Tibial nerve (tissue), 4 donors: ENCODE measurements around the gene BAIAP2L1. TPM values are rescaled to one million over a fixed set of nuclear protein-coding genes. Genes with fewer than 3 reads are reported as not detected.

Source experiments
- DNase-seq, 2 donors: peaks; one replicate each; pipeline ENCODE4 v3.0.0-alpha.2; 2019; ENCODE audit warnings: low spot score in 2 of 2
- H3K27ac ChIP-seq, 4 donors: fragments of 200-600 bp; sonication (generic) in 3 of 4; one replicate each; pipeline ENCODE4 v1.5.1; 2017 to 2019; ENCODE audit warnings: mild to moderate bottlenecking in 1 of 4
- H3K27me3 ChIP-seq, 2 donors: fragments of 200-600 bp; sonication (generic) in 1 of 2; one replicate each; pipeline versions ENCODE4 v1.5.1 to v1.6.0; 2017 to 2019
- H3K36me3 ChIP-seq, 3 donors: fragments of 200-600 bp; sonication (generic); one replicate each; pipeline ENCODE4 v1.5.1; 2018 to 2019
- H3K4me1 ChIP-seq, 4 donors: fragments of 200-600 bp; sonication (generic) in 3 of 4; one replicate each; pipeline ENCODE4 v1.5.1; 2017 to 2019
- H3K4me3 ChIP-seq, 4 donors: fragments of 200-600 bp; sonication (generic) in 3 of 4; one replicate each; pipeline ENCODE4 v1.5.1; 2017 to 2019; ENCODE audit warnings: mild to moderate bottlenecking in 1 of 4, moderate library complexity in 1 of 4
- H3K9me3 ChIP-seq, 4 donors: fragments of 200-600 bp; sonication (generic) in 3 of 4; one replicate each; pipeline ENCODE4 v1.5.1; 2017 to 2019
- EP300 ChIP-seq, 2 donors: sonication (generic); formaldehyde crosslinking; IDR thresholded peaks; one replicate each; pipeline ENCODE4 v1.6.1; 2017; ENCODE audit warnings: antibody characterized with exemption in 2 of 2, mild to moderate bottlenecking in 1 of 2
- POLR2A ChIP-seq, 2 donors: fragments of 450-650 bp; IDR thresholded peaks; one replicate each; pipeline ENCODE4 v1.6.1; 2017; ENCODE audit warnings: antibody characterized with exemption in 2 of 2, mild to moderate bottlenecking in 2 of 2, moderate library complexity in 2 of 2
- WGBS, 2 donors: methylation state at CpG; one replicate each; pipeline ENCODE4 v1.1.5; 2018; 5-methylcytosine and 5-hydroxymethylcytosine counted together
- total RNA-seq, 4 donors: library from RNA; depleted of rRNA; stranded (reverse); fragments of >200 nt; gene quantifications; one replicate each; pipeline ENCODE4 v1.1.0, GENCODE V29; 2016
- TF ChIP-seq, protein P1 (sequence below), 5 experiments: fragments of 200-600 bp in 3 of 5; fragments of 450-650 bp in 2 of 5; sonication (generic) in 3 of 5; IDR thresholded peaks; one replicate each; pipeline ENCODE4 v1.5.1; 2016 to 2019; ENCODE audit warnings: antibody characterized with exemption in 5 of 5, mild to moderate bottlenecking in 3 of 5, moderate library complexity in 2 of 5

Gene BAIAP2L1
- total RNA-seq, 4 donors from 2014 or later: 0.42 to 2.7 (median 1.7) TPM

DNA sequence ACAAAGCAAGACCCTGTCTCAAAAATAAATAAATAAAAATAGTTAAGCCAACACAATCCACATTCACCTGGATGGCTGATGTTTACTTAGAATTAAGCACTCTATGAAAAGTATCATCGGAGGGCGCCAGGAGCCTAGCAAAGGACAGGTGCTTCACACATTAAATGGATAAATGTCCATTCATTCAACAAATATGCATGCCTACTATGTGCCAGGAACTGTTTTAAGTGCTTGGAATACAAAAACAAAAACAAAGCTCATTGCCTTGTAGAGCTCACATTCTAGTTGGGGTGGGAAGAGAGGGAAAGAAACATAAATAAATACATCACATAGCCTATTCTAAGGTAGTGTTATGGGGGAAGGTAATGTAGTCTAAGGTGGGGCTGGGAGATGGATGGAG lies 4.1 kb downstream of the BAIAP2L1 start:
- peaks cover 0 to 20% (median 5%) of the 10 kb centered on the region in 4 donors for H3K4me1 ChIP-seq
- H3K9me3 ChIP-seq: peaks cover 0 to 7% (median 0%) of the 10 kb centered on the region in 4 donors
- TF ChIP-seq EP300 (IDR thresholded peaks at IDR 0.05): no peak
- TF ChIP-seq, protein P1, sequence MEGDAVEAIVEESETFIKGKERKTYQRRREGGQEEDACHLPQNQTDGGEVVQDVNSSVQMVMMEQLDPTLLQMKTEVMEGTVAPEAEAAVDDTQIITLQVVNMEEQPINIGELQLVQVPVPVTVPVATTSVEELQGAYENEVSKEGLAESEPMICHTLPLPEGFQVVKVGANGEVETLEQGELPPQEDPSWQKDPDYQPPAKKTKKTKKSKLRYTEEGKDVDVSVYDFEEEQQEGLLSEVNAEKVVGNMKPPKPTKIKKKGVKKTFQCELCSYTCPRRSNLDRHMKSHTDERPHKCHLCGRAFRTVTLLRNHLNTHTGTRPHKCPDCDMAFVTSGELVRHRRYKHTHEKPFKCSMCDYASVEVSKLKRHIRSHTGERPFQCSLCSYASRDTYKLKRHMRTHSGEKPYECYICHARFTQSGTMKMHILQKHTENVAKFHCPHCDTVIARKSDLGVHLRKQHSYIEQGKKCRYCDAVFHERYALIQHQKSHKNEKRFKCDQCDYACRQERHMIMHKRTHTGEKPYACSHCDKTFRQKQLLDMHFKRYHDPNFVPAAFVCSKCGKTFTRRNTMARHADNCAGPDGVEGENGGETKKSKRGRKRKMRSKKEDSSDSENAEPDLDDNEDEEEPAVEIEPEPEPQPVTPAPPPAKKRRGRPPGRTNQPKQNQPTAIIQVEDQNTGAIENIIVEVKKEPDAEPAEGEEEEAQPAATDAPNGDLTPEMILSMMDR (IDR thresholded peaks at IDR 0.05): no peak
- no peak for TF ChIP-seq POLR2A (IDR thresholded peaks at IDR 0.05)
- DNase-seq: no peak
- no peaks in the 10 kb centered on the region for H3K36me3 ChIP-seq
- H3K27me3 ChIP-seq: peaks cover 0 to 24% of the 10 kb centered on the region in 2 donors
- no peak overlapping the region for H3K4me3 ChIP-seq
- WGBS, 2 donors: 88 to 96% methylated on average over 2 of the region's 2 CpGs
- no peak overlapping the region for H3K27ac ChIP-seq

DNA sequence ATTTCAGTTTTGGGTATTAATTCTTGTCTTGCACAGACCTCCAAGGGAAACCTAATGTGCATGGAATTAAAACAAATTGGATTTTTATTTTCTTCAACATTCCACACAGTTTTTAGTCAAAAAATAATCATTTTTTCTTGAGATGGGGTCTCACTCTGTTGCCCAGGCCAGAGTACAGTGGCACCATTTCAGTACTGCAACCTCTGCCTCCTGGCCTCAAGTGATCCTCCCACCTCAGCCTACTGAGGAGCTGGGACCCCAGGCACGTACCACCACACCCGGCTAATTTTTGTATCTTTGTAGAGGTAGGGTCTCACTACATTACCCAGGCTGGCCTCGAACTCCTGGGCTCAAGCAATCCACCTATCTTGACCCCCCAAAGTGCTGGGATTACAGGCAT lies 4.9 kb downstream of the BAIAP2L1 start:
- Histone ChIP-seq H3K36me3 (no peaks in the 10 kb centered on the region), H3K27me3 (peaks cover 0 to 15% of the 10 kb centered on the region in 2 donors), H3K4me3 (no peak overlapping the region), H3K4me1 (peaks cover 0 to 13% (median 1%) of the 10 kb centered on the region in 4 donors), H3K27ac (no peak overlapping the region), H3K9me3 (peaks cover 0 to 7% (median 0%) of the 10 kb centered on the region in 4 donors)
- DNase-seq: no peak
- 84 to 90% methylated on average over 3 of the region's 3 CpGs for WGBS, 2 donors
- TF ChIP-seq, protein P1 (IDR thresholded peaks at IDR 0.05): no peak
- no peak for TF ChIP-seq EP300 (IDR thresholded peaks at IDR 0.05)
- TF ChIP-seq POLR2A (IDR thresholded peaks at IDR 0.05): no peak

DNA sequence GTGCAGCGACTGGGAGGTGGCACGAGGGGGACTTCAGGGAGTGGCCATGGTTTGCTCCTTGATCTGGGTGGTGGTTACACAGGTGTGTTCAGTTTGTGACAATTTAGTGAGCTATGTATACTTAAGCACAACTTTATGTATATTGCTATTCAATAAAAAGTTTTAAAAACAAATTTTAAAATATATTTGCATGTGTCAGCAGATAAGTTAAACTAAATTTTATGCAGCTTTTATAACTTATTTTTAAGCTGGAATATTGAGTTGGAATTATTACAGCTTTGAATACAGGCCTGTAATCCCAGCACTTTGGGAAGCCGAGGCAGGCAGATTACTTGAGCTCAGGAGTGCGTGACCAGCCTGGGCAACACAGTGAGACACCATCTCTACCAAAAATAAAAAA lies 5.4 kb downstream of the BAIAP2L1 start:
- no peaks in the 10 kb centered on the region for H3K36me3 ChIP-seq
- 89 to 94% methylated on average over 4 of the region's 4 CpGs for WGBS, 2 donors
- H3K27me3 ChIP-seq: peaks cover 0 to 11% of the 10 kb centered on the region in 2 donors
- peaks cover 0 to 8% (median 0%) of the 10 kb centered on the region in 4 donors for H3K4me1 ChIP-seq
- H3K27ac ChIP-seq: no peak overlapping the region
- H3K4me3 ChIP-seq: no peak overlapping the region
- TF ChIP-seq POLR2A (IDR thresholded peaks at IDR 0.05) (no peak), EP300 (IDR thresholded peaks at IDR 0.05) (no peak)
- TF ChIP-seq, protein P1 (IDR thresholded peaks at IDR 0.05): no peak
- no peak for DNase-seq
- peaks cover 0 to 7% (median 0%) of the 10 kb centered on the region in 4 donors for H3K9me3 ChIP-seq

GRCh38 chr7:98394377-98394836 lies 6.5 kb downstream of the BAIAP2L1 start:
- Histone ChIP-seq H3K27ac (no peak overlapping the region), H3K9me3 (peaks cover 0 to 7% (median 0%) of the 10 kb centered on the region in 4 donors), H3K4me1 (no peaks in the 10 kb centered on the region), H3K27me3 (peaks cover 0 to 2% of the 10 kb centered on the region in 2 donors), H3K4me3 (no peak overlapping the region), H3K36me3 (no peaks in the 10 kb centered on the region)
- no peak for TF ChIP-seq EP300 (IDR thresholded peaks at IDR 0.05)
- TF ChIP-seq POLR2A (IDR thresholded peaks at IDR 0.05): no peak
- TF ChIP-seq, protein P1 (IDR thresholded peaks at IDR 0.05): no peak
- 51 to 52% methylated on average over 5 of the region's 5 CpGs for WGBS, 2 donors
- DNase-seq: no peak

- 88 to 91% methylated on average over 9 of the region's 9 CpGs for WGBS, 2 donors
- Histone ChIP-seq H3K36me3 (no peaks in the 10 kb centered on the region), H3K4me3 (no peak overlapping the region), H3K27ac (no peak overlapping the region), H3K27me3 (no peaks in the 10 kb centered on the region), H3K4me1 (no peaks in the 10 kb centered on the region), H3K9me3 (no peaks in the 10 kb centered on the region)
- TF ChIP-seq, protein P1 (IDR thresholded peaks at IDR 0.05): no peak
- TF ChIP-seq EP300 (IDR thresholded peaks at IDR 0.05): no peak
- TF ChIP-seq POLR2A (IDR thresholded peaks at IDR 0.05): no peak
- no peak for DNase-seq
Measured at GRCh38 chr7:98387544-98388226, 13.2 kb downstream of the BAIAP2L1 start.
